DOHH2 (cell line): Measurements from ENCODE around the gene BRIP1.
"Not testable (repeated sequence)": the region's sequence is repeated elsewhere in the genome, so short reads cannot be mapped to it uniquely, and the experiment has no call there.

Experiments used
- H3F3A ChIP-seq: fragments of 200-600 bp; sonication (generic), shearing (Covaris generic); 2 replicates; pipeline ENCODE4 v1.6.0; 2016; ENCODE audit warnings: antibody characterized with exemption, mild to moderate bottlenecking; ENCODE audit not compliant: control insufficient read depth, insufficient read depth
- H3K27ac ChIP-seq: fragments of 200-600 bp; sonication (generic); 2 replicates; pipeline ENCODE4 v1.5.1; 2014; ENCODE audit warnings: low read depth, mild to moderate bottlenecking, low read length, moderate library complexity
- H3K27me3 ChIP-seq: fragments of 200-600 bp; sonication (generic); 2 replicates; pipeline ENCODE4 v1.6.1; 2014; ENCODE audit warnings: mild to moderate bottlenecking, low read length, mixed read lengths; ENCODE audit not compliant: control insufficient read depth
- H3K36me3 ChIP-seq: fragments of 200-600 bp; sonication (generic); 2 replicates; pipeline ENCODE4 v1.6.1; 2014; ENCODE audit warnings: mild to moderate bottlenecking, low read length, moderate library complexity, mixed read lengths; ENCODE audit not compliant: control insufficient read depth
- H3K4me1 ChIP-seq: fragments of 200-600 bp; sonication (generic); 2 replicates; pipeline ENCODE4 v1.6.1; 2014; ENCODE audit warnings: mild to moderate bottlenecking, low read length, mixed read lengths; ENCODE audit not compliant: control insufficient read depth
- H3K4me2 ChIP-seq: fragments of 200-600 bp; sonication (generic); 2 replicates; pipeline ENCODE4 v1.6.0; 2014; ENCODE audit warnings: mild to moderate bottlenecking, low read length, moderate library complexity
- H3K4me3 ChIP-seq: fragments of 200-600 bp; sonication (generic); 2 replicates; pipeline ENCODE4 v1.5.1; 2014; ENCODE audit warnings: mild to moderate bottlenecking, low read length, mixed read lengths
- H3K79me2 ChIP-seq: fragments of 200-600 bp; sonication (generic); 2 replicates; pipeline ENCODE4 v1.6.1; 2014; ENCODE audit warnings: mild to moderate bottlenecking, low read length, mixed read lengths; ENCODE audit not compliant: control insufficient read depth
- H3K9me2 ChIP-seq: fragments of 200-600 bp; sonication (generic); replicated peaks from 2 replicates; pipeline ENCODE4 v1.6.1; 2014; ENCODE audit warnings: mild to moderate bottlenecking, low read length, mixed read lengths; ENCODE audit not compliant: control insufficient read depth
- H3K9me3 ChIP-seq: fragments of 200-600 bp; sonication (generic); 2 replicates; pipeline ENCODE4 v1.6.1; 2014; ENCODE audit warnings: antibody characterized with exemption, low read length, mixed read lengths; ENCODE audit not compliant: control insufficient read depth, insufficient read depth
- H4K20me1 ChIP-seq: fragments of 200-600 bp; sonication (generic); 2 replicates; pipeline ENCODE4 v1.6.0; 2014; ENCODE audit warnings: low read depth, mild to moderate bottlenecking, antibody characterized with exemption, low read length, moderate library complexity; ENCODE audit not compliant: control insufficient read depth, insufficient read depth
- EZH2phosphoT487 ChIP-seq: fragments of 200-600 bp; sonication (generic); IDR thresholded peaks from 2 replicates; pipeline ENCODE4 v1.6.1; 2017; ENCODE audit warnings: borderline replicate concordance, mild to moderate bottlenecking, antibody characterized with exemption, low read length, moderate library complexity, mixed read lengths
- TF ChIP-seq, protein P1 (sequence below): fragments of 200-600 bp; sonication (generic); IDR thresholded peaks from one replicate; pipeline ENCODE4 v1.5.1; 2014; ENCODE audit warnings: antibody characterized with exemption, mild to moderate bottlenecking, low read depth, low read length; ENCODE audit not compliant: poor library complexity, severe bottlenecking

BRIP1 gene

DNA sequence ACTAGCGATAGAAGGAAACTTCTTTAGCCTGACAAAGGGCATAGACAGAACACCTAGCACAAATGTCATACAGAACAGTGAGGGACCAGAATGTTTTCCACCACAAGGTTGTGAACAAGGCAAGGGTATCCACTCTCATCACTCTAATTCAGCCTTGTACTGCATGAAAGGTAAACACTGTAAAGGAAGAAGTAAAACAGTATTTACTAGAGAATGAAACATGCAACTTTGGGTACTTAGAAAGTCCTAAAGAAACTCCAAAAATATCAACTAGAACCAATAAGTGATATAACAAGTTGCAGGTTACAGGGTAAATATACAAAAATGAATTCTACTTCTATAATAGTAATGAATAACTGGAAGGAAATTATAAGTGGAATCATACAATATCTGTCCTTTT is 32.2 kb downstream of the BRIP1 start:
- Histone ChIP-seq H3K4me2 (no peak overlapping the region), H3K27ac (no peak overlapping the region), H3K4me1 (no peaks in the 10 kb centered on the region), H3K79me2 (peaks cover 26% of the 10 kb centered on the region), H3F3A (no peaks in the 10 kb centered on the region; the same call in 1 of the 2 replicates), H4K20me1 (no peaks in the 10 kb centered on the region), H3K27me3 (no peaks in the 10 kb centered on the region), H3K4me3 (no peak overlapping the region), H3K9me3 (no peaks in the 10 kb centered on the region), H3K36me3 (peaks cover 81% of the 10 kb centered on the region), H3K9me2 (no peaks in the 10 kb centered on the region)
- no peak for TF ChIP-seq EZH2phosphoT487
- TF ChIP-seq, protein P1, sequence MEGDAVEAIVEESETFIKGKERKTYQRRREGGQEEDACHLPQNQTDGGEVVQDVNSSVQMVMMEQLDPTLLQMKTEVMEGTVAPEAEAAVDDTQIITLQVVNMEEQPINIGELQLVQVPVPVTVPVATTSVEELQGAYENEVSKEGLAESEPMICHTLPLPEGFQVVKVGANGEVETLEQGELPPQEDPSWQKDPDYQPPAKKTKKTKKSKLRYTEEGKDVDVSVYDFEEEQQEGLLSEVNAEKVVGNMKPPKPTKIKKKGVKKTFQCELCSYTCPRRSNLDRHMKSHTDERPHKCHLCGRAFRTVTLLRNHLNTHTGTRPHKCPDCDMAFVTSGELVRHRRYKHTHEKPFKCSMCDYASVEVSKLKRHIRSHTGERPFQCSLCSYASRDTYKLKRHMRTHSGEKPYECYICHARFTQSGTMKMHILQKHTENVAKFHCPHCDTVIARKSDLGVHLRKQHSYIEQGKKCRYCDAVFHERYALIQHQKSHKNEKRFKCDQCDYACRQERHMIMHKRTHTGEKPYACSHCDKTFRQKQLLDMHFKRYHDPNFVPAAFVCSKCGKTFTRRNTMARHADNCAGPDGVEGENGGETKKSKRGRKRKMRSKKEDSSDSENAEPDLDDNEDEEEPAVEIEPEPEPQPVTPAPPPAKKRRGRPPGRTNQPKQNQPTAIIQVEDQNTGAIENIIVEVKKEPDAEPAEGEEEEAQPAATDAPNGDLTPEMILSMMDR = no peak

DNA sequence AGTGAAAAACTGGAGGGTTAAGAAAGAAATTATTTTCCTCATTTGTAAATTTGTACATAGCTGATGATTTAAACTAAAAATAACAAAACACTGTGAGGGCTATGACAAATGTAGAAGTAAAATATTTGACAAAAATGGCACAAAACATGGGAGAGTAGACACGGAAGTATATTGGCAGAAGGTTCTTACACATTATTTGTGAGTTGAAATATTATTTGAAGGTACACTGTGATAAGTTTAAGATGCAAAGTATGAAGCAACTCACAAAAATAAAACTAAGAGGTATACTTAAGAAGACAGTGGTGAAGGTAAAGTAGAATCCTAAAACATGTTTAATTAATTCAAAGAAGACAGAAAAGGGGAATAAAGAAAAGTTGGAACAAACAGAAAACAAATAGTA is 34.6 kb downstream of the BRIP1 start:
- Histone ChIP-seq H3K27ac (no peak overlapping the region), H3K9me3 (no peaks in the 10 kb centered on the region), H4K20me1 (no peaks in the 10 kb centered on the region), H3F3A (no peaks in the 10 kb centered on the region; the same call in 1 of the 2 replicates), H3K4me3 (no peak overlapping the region), H3K4me1 (no peaks in the 10 kb centered on the region), H3K79me2 (peaks cover 46% of the 10 kb centered on the region), H3K36me3 (peaks cover 81% of the 10 kb centered on the region), H3K9me2 (no peaks in the 10 kb centered on the region), H3K4me2 (no peak overlapping the region), H3K27me3 (no peaks in the 10 kb centered on the region)
- TF ChIP-seq, protein P1 = no peak
- no peak for TF ChIP-seq EZH2phosphoT487

DNA sequence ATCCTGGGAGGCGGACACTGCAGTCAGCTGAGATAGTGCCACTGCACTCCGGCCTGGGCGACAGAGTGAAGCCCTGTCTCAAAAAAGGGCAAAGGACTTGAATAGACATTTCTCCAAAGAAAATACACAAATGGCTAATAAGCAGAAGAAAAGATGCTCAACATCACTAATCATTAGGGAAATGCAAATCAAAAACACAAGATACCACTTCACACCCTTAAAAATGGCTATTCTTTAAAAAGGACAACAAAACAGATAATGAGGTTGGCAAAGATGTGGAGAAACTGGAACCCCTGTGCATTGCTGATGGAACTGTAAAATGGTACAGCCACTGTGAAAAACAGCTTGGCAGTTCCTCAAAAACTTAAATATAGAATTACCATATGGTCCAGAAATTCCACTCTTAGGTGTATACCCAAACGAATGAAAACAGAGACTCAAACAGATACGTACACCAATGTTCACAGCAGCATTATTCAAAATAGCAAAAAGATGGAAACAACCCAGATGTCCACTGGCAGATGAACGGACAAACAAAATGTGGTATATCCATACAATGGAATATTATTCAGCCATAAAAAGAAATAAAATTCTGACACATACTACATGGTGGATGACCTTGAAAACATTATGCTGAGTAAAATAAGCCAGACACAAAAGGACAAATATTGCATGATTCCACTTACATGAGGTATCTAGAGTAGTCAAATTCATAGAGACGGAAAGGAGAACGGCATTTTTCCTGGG is 35.5 kb downstream of the BRIP1 start:
- Histone ChIP-seq H3K79me2 (peaks cover 51% of the 10 kb centered on the region), H3K4me2 (no peak overlapping the region), H4K20me1 (no peaks in the 10 kb centered on the region), H3K36me3 (peaks cover 85% of the 10 kb centered on the region), H3K4me1 (no peaks in the 10 kb centered on the region), H3K27ac (no peak overlapping the region), H3K9me3 (no peaks in the 10 kb centered on the region), H3K4me3 (no peak overlapping the region), H3K27me3 (no peaks in the 10 kb centered on the region), H3K9me2 (no peaks in the 10 kb centered on the region), H3F3A (no peaks in the 10 kb centered on the region; the same call in 1 of the 2 replicates)
- TF ChIP-seq, protein P1 = no peak
- no peak for TF ChIP-seq EZH2phosphoT487

DNA sequence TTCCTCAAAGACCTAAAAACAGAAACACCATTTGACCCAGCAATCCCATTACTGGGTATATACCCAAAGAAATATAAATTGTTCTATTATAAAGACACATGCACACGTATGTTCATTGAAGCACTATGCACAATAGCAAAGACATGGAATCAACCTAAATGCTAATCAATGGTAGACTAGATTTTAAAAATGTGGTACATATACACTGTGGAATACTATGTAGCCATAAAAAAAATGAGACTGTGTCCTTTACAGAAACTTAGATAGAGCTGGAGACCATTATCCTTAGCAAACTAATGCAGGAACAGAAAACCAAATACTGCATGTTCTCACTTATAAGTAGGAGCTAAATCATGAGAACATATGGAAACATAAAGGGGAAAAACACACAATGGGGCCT is 36.5 kb downstream of the BRIP1 start:
- H3K27me3 ChIP-seq, H3K4me3 ChIP-seq, H3K4me1 ChIP-seq, H3K27ac ChIP-seq, H3K9me2 ChIP-seq, H4K20me1 ChIP-seq, H3K4me2 ChIP-seq, H3F3A ChIP-seq, H3K9me3 ChIP-seq: not testable (repeated sequence)
- Histone ChIP-seq H3K79me2 (peaks cover 57% of the 10 kb centered on the region), H3K36me3 (peaks cover 87% of the 10 kb centered on the region)

DNA sequence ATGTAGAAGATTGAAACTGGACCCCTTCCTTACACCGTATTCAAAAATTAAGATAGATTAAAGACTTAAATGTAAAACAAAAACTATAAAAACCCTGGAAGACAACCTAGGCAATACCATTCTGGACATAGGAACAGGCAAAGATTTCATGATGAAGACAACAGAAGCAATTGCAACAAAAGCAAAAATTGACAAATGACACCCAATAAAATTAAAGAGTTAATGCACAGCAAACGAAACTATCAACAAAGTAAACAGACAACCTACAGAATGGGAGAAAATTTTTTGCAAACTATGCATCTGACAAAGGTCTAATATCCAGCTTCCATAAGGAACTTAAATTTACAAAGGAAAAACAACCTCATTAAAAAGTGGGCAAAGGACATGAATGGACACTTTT is 37.1 kb downstream of the BRIP1 start:
- Histone ChIP-seq H3K36me3 (peaks cover 86% of the 10 kb centered on the region), H3K79me2 (peaks cover 57% of the 10 kb centered on the region)
- not testable (repeated sequence) for H3K27ac ChIP-seq, H3K9me3 ChIP-seq, H3F3A ChIP-seq, H4K20me1 ChIP-seq, H3K4me1 ChIP-seq, H3K4me2 ChIP-seq, H3K4me3 ChIP-seq, H3K27me3 ChIP-seq, H3K9me2 ChIP-seq
